ENCODE measurements around the gene HOXD10. TPM values are rescaled to one million over a fixed set of nuclear protein-coding genes. Genes with fewer than 3 reads are reported as not detected.

Gene HOXD10
- total RNA-seq, 1 donor from 2014 or later = not detected

GRCh38 chr2:176076796-176077195, 39.8 kb upstream of the HOXD10 start:
- H3K27me3 ChIP-seq = peaks cover 62% of the 10 kb centered on the region
- H3K4me3 ChIP-seq = no peak overlapping the region
- DNase-seq (ENCODE audit: low spot score in 2 of 2) = no peak
- H3K27ac ChIP-seq = no peak overlapping the region
- intact Hi-C loops (cut with DNase I) = no loop called here
- H3K9me3 ChIP-seq = no peaks in the 10 kb centered on the region
- H3K36me3 ChIP-seq = no peaks in the 10 kb centered on the region
- TF ChIP-seq CTCF (IDR thresholded peaks at IDR 0.05) = no peak
- H3K4me1 ChIP-seq = no peaks in the 10 kb centered on the region

GRCh38 chr2:176078541-176079284, 37.9 kb upstream of the HOXD10 start:
- intact Hi-C loops (cut with DNase I) = no loop called here
- Histone ChIP-seq H3K27me3 (peaks cover 73% of the 10 kb centered on the region), H3K27ac (no peak overlapping the region), H3K4me3 (no peak overlapping the region), H3K9me3 (no peaks in the 10 kb centered on the region), H3K4me1 (no peaks in the 10 kb centered on the region), H3K36me3 (no peaks in the 10 kb centered on the region)
- no peak for DNase-seq (ENCODE audit: low spot score in 2 of 2)
- TF ChIP-seq CTCF (IDR thresholded peaks at IDR 0.05) = no peak

GRCh38 chr2:176079285-176079830, 37.2 kb upstream of the HOXD10 start:
- Histone ChIP-seq H3K9me3 (no peaks in the 10 kb centered on the region), H3K27me3 (peaks cover 75% of the 10 kb centered on the region), H3K36me3 (no peaks in the 10 kb centered on the region), H3K27ac (no peak overlapping the region), H3K4me3 (peak overlapping the region; percentile 28 to 36), H3K4me1 (no peaks in the 10 kb centered on the region)
- no peak for DNase-seq (ENCODE audit: low spot score in 2 of 2)
- no peak for TF ChIP-seq CTCF (IDR thresholded peaks at IDR 0.05)
- intact Hi-C loops (cut with DNase I) = no loop called here

GRCh38 chr2:176079831-176080539, 36.6 kb upstream of the HOXD10 start:
- intact Hi-C loops (cut with DNase I) = loop anchor here (5.0 kb wide), 1 partner anchor 42 kb away; the partner anchor contains the start of gene HOXD9
- Histone ChIP-seq H3K36me3 (no peaks in the 10 kb centered on the region), H3K27me3 (peaks cover 75% of the 10 kb centered on the region), H3K4me1 (no peaks in the 10 kb centered on the region), H3K27ac (no peak overlapping the region), H3K4me3 (peak overlapping the region; percentile 28 to 37), H3K9me3 (no peaks in the 10 kb centered on the region)
- no peak for DNase-seq (ENCODE audit: low spot score in 2 of 2)
- peak; percentile 36 to 58 (median 54) for TF ChIP-seq CTCF (IDR thresholded peaks at IDR 0.05)

GRCh38 chr2:176080540-176081375, 35.8 kb upstream of the HOXD10 start:
- DNase-seq (ENCODE audit: low spot score in 2 of 2) = no peak
- Histone ChIP-seq H3K9me3 (no peaks in the 10 kb centered on the region), H3K4me1 (no peaks in the 10 kb centered on the region), H3K27ac (no peak overlapping the region), H3K27me3 (peaks cover 73% of the 10 kb centered on the region), H3K4me3 (peak overlapping the region; percentile 25 to 37), H3K36me3 (no peaks in the 10 kb centered on the region)
- intact Hi-C loops (cut with DNase I) = loop anchor here (5.0 kb wide), 1 partner anchor 42 kb away; the partner anchor contains the start of gene HOXD9
- TF ChIP-seq CTCF (IDR thresholded peaks at IDR 0.05) = no peak

Data from ascending aorta (tissue), 2 donors.